ENCODE measurements around the gene MRPL36.

The MRPL36 gene

DNA sequence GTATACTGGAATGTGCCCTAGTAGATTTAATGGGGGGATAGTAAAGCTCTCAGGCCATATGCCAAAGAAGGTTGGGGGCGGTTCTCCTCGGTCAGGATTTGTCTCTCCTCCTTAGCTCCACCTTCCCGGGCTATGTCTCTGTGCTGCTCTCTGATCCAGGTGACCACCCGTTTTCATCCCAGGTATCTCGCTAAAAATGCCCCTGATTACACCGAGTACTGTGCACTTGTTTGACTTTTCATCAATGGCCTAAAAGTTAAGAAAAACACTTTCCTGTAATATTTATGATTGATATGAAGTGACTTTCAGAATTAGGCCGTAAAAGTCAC lies 2.3 kb upstream of the MRPL36 start:
- Histone ChIP-seq H3K27ac (replicated peaks) (peak overlapping the region; percentile 95), H3K27me3 (ENCODE audit: insufficient read depth, poor library complexity, severe bottlenecking) (no peaks in the 10 kb centered on the region), H3K4me3 (replicated peaks; ENCODE audit: insufficient read depth, low read length) (peak overlapping the region; percentile 86)
- no peak for DNase-seq (ENCODE audit: low read depth in 1 of 2, low spot score in 1 of 2)
- no peak for TF ChIP-seq POLR2AphosphoS5 (IDR thresholded peaks at IDR 0.05; ENCODE audit: low read depth)
- TF ChIP-seq, protein P1, sequence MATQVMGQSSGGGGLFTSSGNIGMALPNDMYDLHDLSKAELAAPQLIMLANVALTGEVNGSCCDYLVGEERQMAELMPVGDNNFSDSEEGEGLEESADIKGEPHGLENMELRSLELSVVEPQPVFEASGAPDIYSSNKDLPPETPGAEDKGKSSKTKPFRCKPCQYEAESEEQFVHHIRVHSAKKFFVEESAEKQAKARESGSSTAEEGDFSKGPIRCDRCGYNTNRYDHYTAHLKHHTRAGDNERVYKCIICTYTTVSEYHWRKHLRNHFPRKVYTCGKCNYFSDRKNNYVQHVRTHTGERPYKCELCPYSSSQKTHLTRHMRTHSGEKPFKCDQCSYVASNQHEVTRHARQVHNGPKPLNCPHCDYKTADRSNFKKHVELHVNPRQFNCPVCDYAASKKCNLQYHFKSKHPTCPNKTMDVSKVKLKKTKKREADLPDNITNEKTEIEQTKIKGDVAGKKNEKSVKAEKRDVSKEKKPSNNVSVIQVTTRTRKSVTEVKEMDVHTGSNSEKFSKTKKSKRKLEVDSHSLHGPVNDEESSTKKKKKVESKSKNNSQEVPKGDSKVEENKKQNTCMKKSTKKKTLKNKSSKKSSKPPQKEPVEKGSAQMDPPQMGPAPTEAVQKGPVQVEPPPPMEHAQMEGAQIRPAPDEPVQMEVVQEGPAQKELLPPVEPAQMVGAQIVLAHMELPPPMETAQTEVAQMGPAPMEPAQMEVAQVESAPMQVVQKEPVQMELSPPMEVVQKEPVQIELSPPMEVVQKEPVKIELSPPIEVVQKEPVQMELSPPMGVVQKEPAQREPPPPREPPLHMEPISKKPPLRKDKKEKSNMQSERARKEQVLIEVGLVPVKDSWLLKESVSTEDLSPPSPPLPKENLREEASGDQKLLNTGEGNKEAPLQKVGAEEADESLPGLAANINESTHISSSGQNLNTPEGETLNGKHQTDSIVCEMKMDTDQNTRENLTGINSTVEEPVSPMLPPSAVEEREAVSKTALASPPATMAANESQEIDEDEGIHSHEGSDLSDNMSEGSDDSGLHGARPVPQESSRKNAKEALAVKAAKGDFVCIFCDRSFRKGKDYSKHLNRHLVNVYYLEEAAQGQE (IDR thresholded peaks at IDR 0.05; ENCODE audit: insufficient replicate concordance, low read depth) = no peak
- TF ChIP-seq, protein P2, sequence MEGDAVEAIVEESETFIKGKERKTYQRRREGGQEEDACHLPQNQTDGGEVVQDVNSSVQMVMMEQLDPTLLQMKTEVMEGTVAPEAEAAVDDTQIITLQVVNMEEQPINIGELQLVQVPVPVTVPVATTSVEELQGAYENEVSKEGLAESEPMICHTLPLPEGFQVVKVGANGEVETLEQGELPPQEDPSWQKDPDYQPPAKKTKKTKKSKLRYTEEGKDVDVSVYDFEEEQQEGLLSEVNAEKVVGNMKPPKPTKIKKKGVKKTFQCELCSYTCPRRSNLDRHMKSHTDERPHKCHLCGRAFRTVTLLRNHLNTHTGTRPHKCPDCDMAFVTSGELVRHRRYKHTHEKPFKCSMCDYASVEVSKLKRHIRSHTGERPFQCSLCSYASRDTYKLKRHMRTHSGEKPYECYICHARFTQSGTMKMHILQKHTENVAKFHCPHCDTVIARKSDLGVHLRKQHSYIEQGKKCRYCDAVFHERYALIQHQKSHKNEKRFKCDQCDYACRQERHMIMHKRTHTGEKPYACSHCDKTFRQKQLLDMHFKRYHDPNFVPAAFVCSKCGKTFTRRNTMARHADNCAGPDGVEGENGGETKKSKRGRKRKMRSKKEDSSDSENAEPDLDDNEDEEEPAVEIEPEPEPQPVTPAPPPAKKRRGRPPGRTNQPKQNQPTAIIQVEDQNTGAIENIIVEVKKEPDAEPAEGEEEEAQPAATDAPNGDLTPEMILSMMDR (IDR thresholded peaks at IDR 0.05; ENCODE audit: insufficient read depth, low read length) = no peak

DNA sequence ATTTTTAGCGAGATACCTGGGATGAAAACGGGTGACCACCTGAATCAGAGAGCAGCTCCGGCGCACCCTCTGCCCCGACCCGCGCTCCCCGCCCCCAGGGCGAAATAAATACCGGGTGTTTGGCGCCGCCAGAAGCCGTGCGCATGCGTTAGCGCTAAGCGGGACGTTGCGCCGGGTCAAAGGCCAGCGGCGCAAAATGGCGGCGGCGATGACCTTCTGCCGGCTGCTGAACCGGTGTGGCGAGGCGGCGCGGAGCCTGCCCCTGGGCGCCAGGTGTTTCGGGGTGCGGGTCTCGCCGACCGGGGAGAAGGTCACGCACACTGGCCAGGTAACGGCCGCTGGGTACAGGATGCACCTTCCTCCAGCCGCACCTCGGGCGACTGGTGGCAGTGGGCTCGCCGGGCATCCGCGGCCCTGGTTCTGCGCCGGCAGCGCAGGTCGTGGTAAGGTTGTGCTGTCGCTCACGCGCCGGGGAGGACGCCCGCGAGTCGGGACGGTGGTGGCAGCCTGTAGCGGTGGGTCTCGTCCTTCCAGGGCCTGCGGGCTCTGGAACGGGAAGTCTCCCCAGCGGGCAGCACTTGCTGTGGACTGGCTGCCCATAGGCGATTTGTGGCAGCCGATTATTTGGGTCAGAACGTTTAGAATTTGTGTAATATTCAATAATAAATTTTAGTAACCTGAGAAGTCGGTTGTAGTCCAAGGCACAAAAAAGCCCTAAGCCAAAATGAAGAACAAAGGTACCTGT lies 1.8 kb upstream of the MRPL36 start, which contains the start of gene NDUFS6:
Gene NDUFS6, plus strand, starts transcription at position 186 of the 745 bp plus-strand sequence. Its CDS starts 11 bp downstream, at position 197.
- peak; percentile 50 to 74 for DNase-seq (ENCODE audit: low read depth in 1 of 2, low spot score in 1 of 2)
- Histone ChIP-seq H3K27me3 (ENCODE audit: insufficient read depth, poor library complexity, severe bottlenecking) (no peaks in the 10 kb centered on the region), H3K27ac (replicated peaks) (peak within 1 kb of the TSS; percentile 95), H3K4me3 (replicated peaks; ENCODE audit: insufficient read depth, low read length) (peak within 1 kb of the TSS; percentile 86)
- TF ChIP-seq, protein P1 (IDR thresholded peaks at IDR 0.05; ENCODE audit: insufficient replicate concordance, low read depth) = peak; percentile 60
- TF ChIP-seq, protein P2 (IDR thresholded peaks at IDR 0.05; ENCODE audit: insufficient read depth, low read length) = no peak
- TF ChIP-seq POLR2AphosphoS5 (IDR thresholded peaks at IDR 0.05; ENCODE audit: low read depth) (peak; percentile 80), SPI1 (IDR thresholded peaks at IDR 0.05; ENCODE audit: borderline replicate concordance, low read depth) (peak; percentile 43; the same call in 1 of the 2 replicates), GABPA (IDR thresholded peaks at IDR 0.05; ENCODE audit: low read depth) (no peak)

DNA sequence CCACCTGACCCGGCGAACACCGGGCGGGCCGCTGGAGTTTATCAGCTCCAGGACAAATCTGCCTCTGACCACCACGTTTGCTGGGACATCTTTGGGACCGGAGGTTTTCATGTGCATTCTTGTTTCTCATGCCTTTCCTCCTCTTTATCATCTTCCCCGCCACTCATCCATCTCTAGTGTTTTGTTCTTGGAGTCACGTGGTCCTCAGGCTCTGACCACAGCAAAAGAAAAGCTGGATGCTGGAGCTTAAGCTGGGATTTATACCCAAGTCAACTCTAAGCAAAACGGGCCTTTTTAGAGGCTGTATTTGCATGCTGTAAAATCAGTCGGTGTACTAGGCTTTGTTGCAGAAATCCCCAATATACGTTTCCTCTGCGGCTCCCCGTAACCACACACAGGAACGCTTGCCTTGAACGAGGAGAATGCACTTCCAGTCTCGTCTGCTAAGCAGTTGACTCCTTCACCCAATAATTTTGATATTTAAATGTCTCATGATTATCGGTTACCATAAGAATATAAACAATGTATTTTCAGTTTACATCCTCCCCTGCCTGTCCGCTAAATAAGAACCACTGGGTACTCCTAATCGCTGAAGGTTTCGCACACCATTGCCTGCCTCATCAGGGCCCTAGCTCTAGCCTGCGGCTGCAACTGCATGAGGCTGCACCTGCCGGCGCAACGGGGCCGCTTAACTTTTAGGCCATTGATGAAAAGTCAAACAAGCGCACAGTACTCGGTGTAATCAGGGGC lies 1.0 kb upstream of the MRPL36 start:
- TF ChIP-seq, protein P1 (IDR thresholded peaks at IDR 0.05; ENCODE audit: insufficient replicate concordance, low read depth) = no peak
- TF ChIP-seq POLR2AphosphoS5 (IDR thresholded peaks at IDR 0.05; ENCODE audit: low read depth) (no peak), GABPA (IDR thresholded peaks at IDR 0.05; ENCODE audit: low read depth) (no peak), SPI1 (IDR thresholded peaks at IDR 0.05; ENCODE audit: borderline replicate concordance, low read depth) (no peak)
- TF ChIP-seq, protein P2 (IDR thresholded peaks at IDR 0.05; ENCODE audit: insufficient read depth, low read length) = no peak
- DNase-seq (ENCODE audit: low read depth in 1 of 2, low spot score in 1 of 2) = peak in 1 of 2 experiments; percentile 48
- Histone ChIP-seq H3K27me3 (ENCODE audit: insufficient read depth, poor library complexity, severe bottlenecking) (no peaks in the 10 kb centered on the region), H3K27ac (replicated peaks) (peak overlapping the region; percentile 95), H3K4me3 (replicated peaks; ENCODE audit: insufficient read depth, low read length) (peak overlapping the region; percentile 86)

All from HL-60 (cell line).